Fibroblast of mammary gland (primary cell): ENCODE data around the gene CPEB3.
"Not testable (repeated sequence)": the region's sequence is repeated elsewhere in the genome, so short reads cannot be mapped to it uniquely, and the experiment has no call there.

Experiments used
- DNase-seq: peaks from one replicate; pipeline ENCODE4 v3.0.0-alpha.2; 2010; ENCODE audit warnings: low read depth
- H3K4me3 ChIP-seq: 2 replicates; pipeline ENCODE4 v1.5.1; 2011; ENCODE audit warnings: low read depth, mild to moderate bottlenecking, low read length, moderate library complexity; ENCODE audit not compliant: control insufficient read depth
- CTCF ChIP-seq: conservative IDR thresholded peaks from 2 replicates; pipeline ENCODE4 v1.5.1; 2011; ENCODE audit warnings: low read depth, low read length, inconsistent platforms; ENCODE audit not compliant: control insufficient read depth, insufficient read depth

CPEB3 gene

GRCh38 chr10:92052741-92053140 is 238.1 kb downstream of the CPEB3 start:
- no peak for TF ChIP-seq CTCF

GRCh38 chr10:92052088-92052487 is 238.8 kb downstream of the CPEB3 start:
- H3K4me3 ChIP-seq, result no peak overlapping the region
- TF ChIP-seq CTCF, result no peak
- no peak for DNase-seq

More at GRCh38 chr10:92052741-92053140, 238.1 kb downstream of the CPEB3 start:
- no peak overlapping the region for H3K4me3 ChIP-seq
- DNase-seq, result no peak

- DNase-seq, result no peak
- no peak overlapping the region for H3K4me3 ChIP-seq
- TF ChIP-seq CTCF, result no peak
These were observed 243.7 kb downstream of the CPEB3 start for GRCh38 chr10:92047215-92047614.

- TF ChIP-seq CTCF, result no peak
- DNase-seq, result no peak
- H3K4me3 ChIP-seq, result no peak overlapping the region
These were observed 245.2 kb downstream of the CPEB3 start for GRCh38 chr10:92045641-92046106.

- H3K4me3 ChIP-seq, result no peak overlapping the region
- TF ChIP-seq CTCF, result no peak
- DNase-seq, result no peak
These were observed 248.3 kb downstream of the CPEB3 start for GRCh38 chr10:92042541-92042940.

GRCh38 chr10:92038949-92039348 is 251.9 kb downstream of the CPEB3 start:
- TF ChIP-seq CTCF, result no peak
- no peak overlapping the region for H3K4me3 ChIP-seq
- DNase-seq, result no peak

GRCh38 chr10:92033070-92033469 is 257.8 kb downstream of the CPEB3 start:
- DNase-seq, H3K4me3 ChIP-seq: not testable (repeated sequence)
